ENCODE measurements around the gene MT1X. TPM values are rescaled to one million over a fixed set of nuclear protein-coding genes. Genes with fewer than 3 reads are reported as not detected.
"Not testable (repeated sequence)": the region's sequence is repeated elsewhere in the genome, so short reads cannot be mapped to it uniquely, and the experiment has no call there.

MT1X gene
- polyA plus RNA-seq, 1 donor = 112 TPM

GRCh38 chr16:56708525-56709442 is 26.5 kb downstream of the MT1X start:
- Histone ChIP-seq H3K27ac (ENCODE audit: low read length) (no peak overlapping the region), H3K36me3 (ENCODE audit: control insufficient read depth, insufficient read depth, low read length) (no peaks in the 10 kb centered on the region), H3K9me3 (ENCODE audit: control insufficient read depth, low read depth, low read length) (no peaks in the 10 kb centered on the region), H3K27me3 (ENCODE audit: control insufficient read depth, insufficient read depth, low read length) (peaks cover 5% of the 10 kb centered on the region), H3K4me3 (ENCODE audit: low read length) (no peak overlapping the region), H3K4me1 (ENCODE audit: control insufficient read depth, insufficient read depth, low read length) (no peaks in the 10 kb centered on the region)
- 100% methylated on average over 1 of the region's 13 CpGs for WGBS (ENCODE audit: insufficient coverage, low lambda C conversion rate)
- DNase-seq = no peak

- Histone ChIP-seq H3K4me3 (ENCODE audit: low read length) (no peak overlapping the region), H3K9me3 (ENCODE audit: control insufficient read depth, low read depth, low read length) (no peaks in the 10 kb centered on the region), H3K4me1 (ENCODE audit: control insufficient read depth, insufficient read depth, low read length) (no peaks in the 10 kb centered on the region), H3K27me3 (ENCODE audit: control insufficient read depth, insufficient read depth, low read length) (peaks cover 5% of the 10 kb centered on the region), H3K36me3 (ENCODE audit: control insufficient read depth, insufficient read depth, low read length) (no peaks in the 10 kb centered on the region), H3K27ac (ENCODE audit: low read length) (no peak overlapping the region)
- WGBS (ENCODE audit: insufficient coverage, low lambda C conversion rate) = no CpG with 5 or more reads among the region's 4 CpGs
- no peak for DNase-seq
Observed at GRCh38 chr16:56709443-56710040, 27.3 kb downstream of the MT1X start.

GRCh38 chr16:56710181-56710737 is 28.0 kb downstream of the MT1X start:
- Histone ChIP-seq H3K9me3 (ENCODE audit: control insufficient read depth, low read depth, low read length) (no peaks in the 10 kb centered on the region), H3K4me1 (ENCODE audit: control insufficient read depth, insufficient read depth, low read length) (no peaks in the 10 kb centered on the region), H3K27ac (ENCODE audit: low read length) (no peak overlapping the region), H3K36me3 (ENCODE audit: control insufficient read depth, insufficient read depth, low read length) (no peaks in the 10 kb centered on the region), H3K4me3 (ENCODE audit: low read length) (no peak overlapping the region), H3K27me3 (ENCODE audit: control insufficient read depth, insufficient read depth, low read length) (peaks cover 5% of the 10 kb centered on the region)
- no peak for DNase-seq
- WGBS (ENCODE audit: insufficient coverage, low lambda C conversion rate) = no CpG with 5 or more reads among the region's 3 CpGs

- Histone ChIP-seq H3K4me3 (ENCODE audit: low read length) (no peak overlapping the region), H3K27me3 (ENCODE audit: control insufficient read depth, insufficient read depth, low read length) (peaks cover 5% of the 10 kb centered on the region), H3K36me3 (ENCODE audit: control insufficient read depth, insufficient read depth, low read length) (no peaks in the 10 kb centered on the region), H3K9me3 (ENCODE audit: control insufficient read depth, low read depth, low read length) (no peaks in the 10 kb centered on the region), H3K4me1 (ENCODE audit: control insufficient read depth, insufficient read depth, low read length) (no peaks in the 10 kb centered on the region), H3K27ac (ENCODE audit: low read length) (no peak overlapping the region)
- WGBS (ENCODE audit: insufficient coverage, low lambda C conversion rate) = 100% methylated on average over 1 of the region's 2 CpGs
- DNase-seq = no peak
Observed at GRCh38 chr16:56711862-56712261, 29.6 kb downstream of the MT1X start.

- no peak for DNase-seq
- Histone ChIP-seq H3K4me1 (ENCODE audit: control insufficient read depth, insufficient read depth, low read length) (no peaks in the 10 kb centered on the region), H3K27me3 (ENCODE audit: control insufficient read depth, insufficient read depth, low read length) (peaks cover 4% of the 10 kb centered on the region), H3K9me3 (ENCODE audit: control insufficient read depth, low read depth, low read length) (no peaks in the 10 kb centered on the region), H3K27ac (ENCODE audit: low read length) (no peak overlapping the region), H3K4me3 (ENCODE audit: low read length) (no peak overlapping the region), H3K36me3 (ENCODE audit: control insufficient read depth, insufficient read depth, low read length) (no peaks in the 10 kb centered on the region)
- WGBS (ENCODE audit: insufficient coverage, low lambda C conversion rate) = 90% methylated on average over 2 of the region's 2 CpGs
Observed at GRCh38 chr16:56713794-56714193, 31.5 kb downstream of the MT1X start.

- H3K9me3 ChIP-seq (ENCODE audit: control insufficient read depth, low read depth, low read length) = no peaks in the 10 kb centered on the region
- no peak for DNase-seq
- no CpG with 5 or more reads among the region's 4 CpGs for WGBS (ENCODE audit: insufficient coverage, low lambda C conversion rate)
- H3K27ac ChIP-seq (ENCODE audit: low read length) = no peak overlapping the region
- H3K27me3 ChIP-seq (ENCODE audit: control insufficient read depth, insufficient read depth, low read length) = no peaks in the 10 kb centered on the region
- no peaks in the 10 kb centered on the region for H3K4me1 ChIP-seq (ENCODE audit: control insufficient read depth, insufficient read depth, low read length)
- H3K36me3 ChIP-seq (ENCODE audit: control insufficient read depth, insufficient read depth, low read length) = no peaks in the 10 kb centered on the region
- no peak overlapping the region for H3K4me3 ChIP-seq (ENCODE audit: low read length)
Observed at GRCh38 chr16:56715126-56715525, 32.9 kb downstream of the MT1X start.

GRCh38 chr16:56716761-56717160 is 34.5 kb downstream of the MT1X start:
- Histone ChIP-seq H3K4me1 (ENCODE audit: control insufficient read depth, insufficient read depth, low read length) (no peaks in the 10 kb centered on the region), H3K27me3 (ENCODE audit: control insufficient read depth, insufficient read depth, low read length) (no peaks in the 10 kb centered on the region), H3K36me3 (ENCODE audit: control insufficient read depth, insufficient read depth, low read length) (no peaks in the 10 kb centered on the region), H3K9me3 (ENCODE audit: control insufficient read depth, low read depth, low read length) (no peaks in the 10 kb centered on the region), H3K4me3 (ENCODE audit: low read length) (no peak overlapping the region), H3K27ac (ENCODE audit: low read length) (no peak overlapping the region)
- no peak for DNase-seq
- WGBS (ENCODE audit: insufficient coverage, low lambda C conversion rate) = no CpG with 5 or more reads among the region's 3 CpGs

GRCh38 chr16:56717532-56717931 is 35.3 kb downstream of the MT1X start:
- not testable (repeated sequence) for H3K9me3 ChIP-seq (ENCODE audit: control insufficient read depth, low read depth, low read length); H3K4me1 ChIP-seq (ENCODE audit: control insufficient read depth, insufficient read depth, low read length); H3K36me3 ChIP-seq (ENCODE audit: control insufficient read depth, insufficient read depth, low read length); H3K4me3 ChIP-seq (ENCODE audit: low read length); H3K27ac ChIP-seq (ENCODE audit: low read length); H3K27me3 ChIP-seq (ENCODE audit: control insufficient read depth, insufficient read depth, low read length); DNase-seq
- no CpG with 5 or more reads among the region's 2 CpGs for WGBS (ENCODE audit: insufficient coverage, low lambda C conversion rate)

GRCh38 chr16:56722200-56722842 is 40.1 kb downstream of the MT1X start:
- Histone ChIP-seq H3K4me1 (ENCODE audit: control insufficient read depth, insufficient read depth, low read length) (no peaks in the 10 kb centered on the region), H3K27me3 (ENCODE audit: control insufficient read depth, insufficient read depth, low read length) (no peaks in the 10 kb centered on the region), H3K27ac (ENCODE audit: low read length) (no peak overlapping the region), H3K9me3 (ENCODE audit: control insufficient read depth, low read depth, low read length) (no peaks in the 10 kb centered on the region), H3K4me3 (ENCODE audit: low read length) (no peak overlapping the region), H3K36me3 (ENCODE audit: control insufficient read depth, insufficient read depth, low read length) (no peaks in the 10 kb centered on the region)
- WGBS (ENCODE audit: insufficient coverage, low lambda C conversion rate) = 60% methylated on average over 1 of the region's 5 CpGs
- no peak for DNase-seq

GRCh38 chr16:56724191-56724590 is 41.9 kb downstream of the MT1X start:
- H3K4me1 ChIP-seq (ENCODE audit: control insufficient read depth, insufficient read depth, low read length) = peaks cover 7% of the 10 kb centered on the region
- H3K36me3 ChIP-seq (ENCODE audit: control insufficient read depth, insufficient read depth, low read length) = no peaks in the 10 kb centered on the region
- no peaks in the 10 kb centered on the region for H3K27me3 ChIP-seq (ENCODE audit: control insufficient read depth, insufficient read depth, low read length)
- DNase-seq = no peak
- WGBS (ENCODE audit: insufficient coverage, low lambda C conversion rate) = 89% methylated on average over 1 of the region's 3 CpGs
- H3K9me3 ChIP-seq (ENCODE audit: control insufficient read depth, low read depth, low read length) = no peaks in the 10 kb centered on the region
- no peak overlapping the region for H3K4me3 ChIP-seq (ENCODE audit: low read length)
- H3K27ac ChIP-seq (ENCODE audit: low read length) = no peak overlapping the region

Measured in large intestine (tissue), 3 donors.